GM13977 (cell line): ENCODE measurements around the gene RNF130.

Experiments
- DNase-seq: peaks from one replicate; pipeline ENCODE4 v3.0.0; 2012; ENCODE audit warnings: low spot score
- CTCF ChIP-seq: IDR thresholded peaks from 2 replicates; pipeline ENCODE4 v1.5.1; 2012; ENCODE audit warnings: mild to moderate bottlenecking, control low read depth; ENCODE audit not compliant: insufficient read depth; ENCODE audit errors: extremely low read depth, missing control alignments
- in situ Hi-C: fragments of 300-500 bp; cut with MboI; formaldehyde crosslinking; loops from one replicate; pipeline ENCODE4 v1.12.0; 2022; ENCODE audit warnings: low sequenced_read_pairs, low pct_unique_long_range_greater_than_20kb, mixed read lengths, inconsistent platforms; ENCODE audit not compliant: unreplicated experiment

Gene RNF130

DNA sequence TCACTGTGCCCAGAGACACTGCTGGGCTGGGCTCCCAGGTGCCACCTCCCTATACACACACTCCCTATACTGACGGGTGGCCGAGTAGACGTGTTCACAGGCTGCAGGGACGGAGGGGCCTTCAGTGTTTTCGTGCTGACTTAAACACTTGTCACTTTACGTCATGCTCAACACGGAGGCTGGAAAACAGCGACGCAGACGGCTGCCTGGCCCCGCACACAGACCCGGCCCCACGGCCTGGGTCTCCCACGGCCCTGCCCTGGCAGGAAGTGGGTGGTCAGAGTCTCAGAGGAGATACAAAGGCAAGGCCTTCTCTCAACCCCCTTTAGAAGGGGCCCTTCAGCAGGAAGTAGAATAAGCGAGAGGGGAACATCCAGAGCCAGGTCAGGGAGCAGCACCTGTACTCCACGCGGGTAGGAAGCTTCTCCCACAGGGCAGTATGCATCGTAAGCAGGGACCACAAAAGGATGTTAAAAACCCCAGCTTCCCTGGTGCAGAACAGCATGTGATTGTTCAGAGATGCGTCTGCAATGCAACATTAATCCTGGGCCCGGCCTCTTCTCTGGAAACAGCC, 152.0 kb downstream of the RNF130 start:
- in situ Hi-C loops = no loop called here
- DNase-seq = no peak
- no peak for TF ChIP-seq CTCF

GRCh38 chr5:179918742-179919486, 152.6 kb downstream of the RNF130 start:
- in situ Hi-C loops = no loop called here
- no peak for DNase-seq
- no peak for TF ChIP-seq CTCF

DNA sequence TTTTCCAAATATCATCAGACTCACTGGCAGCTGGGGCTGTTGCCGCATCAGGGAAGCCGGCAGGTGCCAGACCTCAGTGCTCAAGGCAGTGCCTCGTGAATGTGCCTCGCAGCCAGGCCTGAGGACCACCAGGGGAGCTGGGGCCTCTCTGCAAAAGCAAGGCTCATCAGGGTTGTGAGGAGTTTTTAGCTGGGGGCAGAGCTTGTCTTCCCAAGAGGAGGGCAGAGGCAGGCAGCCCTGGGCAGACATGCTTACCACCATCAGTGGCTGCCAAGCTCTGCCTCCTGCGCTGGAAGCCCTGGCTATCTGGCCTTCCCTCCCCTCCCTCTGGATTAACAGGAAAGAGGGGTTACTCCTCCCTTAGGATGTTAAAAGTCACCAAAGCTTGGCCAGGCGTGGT, 155.0 kb downstream of the RNF130 start:
- in situ Hi-C loops = no loop called here
- no peak for DNase-seq
- no peak for TF ChIP-seq CTCF

GRCh38 chr5:179915406-179915935, 156.1 kb downstream of the RNF130 start:
- in situ Hi-C loops = no loop called here
- TF ChIP-seq CTCF = no peak
- DNase-seq = no peak

DNA sequence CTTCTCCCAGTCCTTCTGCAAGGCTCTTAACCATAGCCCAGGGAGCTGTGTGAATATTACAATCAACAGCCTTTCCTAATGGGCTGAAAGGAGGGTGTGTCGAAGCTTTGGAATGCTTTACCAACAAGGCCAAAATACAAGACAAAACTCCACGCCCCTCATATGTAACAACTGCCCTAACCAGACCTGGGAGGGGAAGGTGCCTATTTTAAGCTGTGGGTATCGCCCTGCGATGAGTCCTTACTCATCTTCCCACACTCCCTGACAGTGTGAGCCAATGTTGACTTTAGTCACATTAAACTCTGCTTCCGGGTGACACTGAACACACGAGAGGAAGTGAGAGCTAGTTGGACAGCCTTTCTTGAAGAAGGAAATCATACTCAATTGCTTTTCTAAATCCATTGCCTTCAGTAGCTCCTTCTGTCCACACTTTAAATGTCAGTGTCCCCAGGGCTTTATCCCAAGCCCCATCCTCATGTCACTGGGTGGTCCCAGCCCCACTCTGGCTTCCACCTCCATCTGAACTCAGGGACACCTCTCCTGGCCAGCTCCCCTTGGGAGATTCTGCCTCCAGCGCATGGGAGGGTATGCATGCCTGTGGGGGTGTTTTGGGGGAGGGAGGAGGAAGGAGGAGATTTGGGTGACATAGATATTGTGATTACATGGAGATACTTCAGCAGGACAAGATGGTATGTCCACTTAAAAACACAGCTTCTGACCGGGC, 157.4 kb downstream of the RNF130 start:
- TF ChIP-seq CTCF = no peak
- no peak for DNase-seq
- in situ Hi-C loops = no loop called here

GRCh38 chr5:179913461-179913860, 158.1 kb downstream of the RNF130 start:
- in situ Hi-C loops = no loop called here
- no peak for DNase-seq

More at GRCh38 chr5:179913461-179913860, 158.1 kb downstream of the RNF130 start:
- no peak for TF ChIP-seq CTCF
